GM21619 (cell line): ENCODE measurements around the gene CDKN3.
"Not testable (repeated sequence)": the region's sequence is repeated elsewhere in the genome, so short reads cannot be mapped to it uniquely, and the experiment has no call there.

Experiments
- ATAC-seq: cut with Tn5 transposase; IDR thresholded peaks from one replicate; pipeline ENCODE4 v1.9.1; 2021; ENCODE audit not compliant: unreplicated experiment

CDKN3 gene

DNA sequence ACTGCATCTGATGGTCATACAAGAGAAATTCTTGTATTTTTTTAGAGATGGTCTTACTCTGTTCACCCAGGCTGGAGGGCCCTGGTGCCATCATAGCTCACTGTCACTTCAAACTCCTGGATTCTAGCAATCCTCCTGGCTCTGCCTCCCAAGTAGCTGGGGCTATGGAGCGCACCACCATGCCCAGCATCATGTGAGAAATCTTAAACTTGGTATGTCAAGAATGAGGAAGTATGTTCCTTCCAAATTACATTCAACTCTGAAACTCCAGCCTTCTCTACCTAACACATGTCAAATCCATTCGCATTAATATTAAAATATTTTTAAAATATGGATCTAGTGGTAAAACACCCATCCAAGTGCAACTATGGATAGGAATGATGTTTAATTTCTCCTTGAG, 27.5 kb upstream of the CDKN3 start:
- ATAC-seq = no peak

DNA sequence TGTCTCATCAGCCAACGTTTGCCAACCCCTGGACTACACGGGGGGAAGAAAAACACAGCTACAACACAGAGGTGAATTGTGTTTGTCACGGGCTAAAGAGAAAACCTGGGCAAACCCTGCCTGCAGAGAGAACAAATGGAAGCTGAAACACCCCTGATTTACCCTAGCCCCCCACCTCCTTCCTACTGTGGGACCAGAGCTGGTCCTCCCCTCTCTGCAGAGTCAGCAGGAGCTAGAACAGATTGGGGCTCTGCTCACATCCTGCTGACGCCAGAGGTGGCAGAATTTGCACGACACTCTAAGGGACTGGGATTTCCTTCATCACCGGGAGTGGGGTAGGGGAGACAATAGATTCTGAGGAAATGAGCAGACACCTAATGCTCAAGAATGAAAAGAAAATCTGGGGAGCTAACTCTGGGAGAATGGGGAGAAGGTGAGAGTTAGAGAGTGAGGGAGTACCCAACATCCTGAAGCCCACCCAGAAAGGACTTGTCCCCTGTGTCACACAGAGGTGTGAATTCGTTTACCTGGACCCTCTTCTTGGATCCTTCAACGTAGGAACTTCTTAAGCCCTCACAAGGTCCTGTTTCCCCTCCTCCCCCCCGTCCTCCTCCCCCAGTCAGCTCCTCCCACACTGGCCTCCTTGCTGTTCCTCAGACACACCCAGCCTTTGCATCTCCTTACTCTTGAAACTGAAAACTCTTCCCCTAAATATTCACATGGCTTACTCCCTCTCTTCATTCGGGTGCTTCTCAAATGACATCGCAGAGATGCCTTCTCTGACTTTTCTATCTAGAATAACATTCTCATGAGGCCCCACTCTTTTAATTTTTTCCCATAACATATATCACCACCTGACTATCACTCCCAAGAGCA, 26.2 kb upstream of the CDKN3 start:
- ATAC-seq = no peak

DNA sequence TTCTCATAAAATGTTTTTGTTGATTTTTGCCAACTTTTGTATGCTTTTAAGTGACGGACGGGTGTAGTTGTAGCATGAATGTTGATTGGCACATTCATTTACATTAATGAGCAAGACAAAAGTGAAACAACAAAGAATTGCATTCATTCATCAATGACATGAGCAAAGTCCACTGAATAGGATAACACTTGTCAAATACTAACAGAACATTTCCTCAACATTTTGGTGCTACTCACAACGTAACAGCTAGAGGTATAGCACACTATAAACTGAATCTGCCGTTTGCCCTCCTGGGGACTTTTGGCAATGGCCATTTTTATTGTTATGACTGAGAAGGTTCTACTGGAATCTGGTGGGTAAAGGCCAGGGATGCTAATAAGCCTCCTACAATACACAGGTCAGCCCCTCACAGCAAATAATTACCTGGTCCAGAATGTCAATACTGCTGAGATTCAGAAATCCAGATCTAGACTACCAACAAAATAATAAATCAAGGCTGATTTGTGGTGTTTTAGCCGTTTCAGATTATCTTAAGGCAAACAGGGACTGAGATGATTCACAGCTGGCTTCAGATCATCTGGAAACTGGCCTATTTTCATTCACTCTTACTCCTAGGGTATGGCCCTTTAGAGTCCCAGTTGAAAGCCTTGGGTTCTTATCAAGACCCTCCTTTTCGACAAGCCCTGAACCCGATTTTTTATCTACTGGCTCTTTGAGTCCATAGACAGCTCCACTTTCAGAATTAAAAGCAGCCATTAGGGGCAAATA, 22.5 kb upstream of the CDKN3 start:
- ATAC-seq = no peak

- ATAC-seq = no peak
Measured at GRCh38 chr14:54377501-54377900, 19.3 kb upstream of the CDKN3 start.

- ATAC-seq = not testable (repeated sequence)
Measured at GRCh38 chr14:54378893-54379292, 17.9 kb upstream of the CDKN3 start.

- not testable (repeated sequence) for ATAC-seq
Measured at GRCh38 chr14:54380558-54380957, 16.2 kb upstream of the CDKN3 start.

DNA sequence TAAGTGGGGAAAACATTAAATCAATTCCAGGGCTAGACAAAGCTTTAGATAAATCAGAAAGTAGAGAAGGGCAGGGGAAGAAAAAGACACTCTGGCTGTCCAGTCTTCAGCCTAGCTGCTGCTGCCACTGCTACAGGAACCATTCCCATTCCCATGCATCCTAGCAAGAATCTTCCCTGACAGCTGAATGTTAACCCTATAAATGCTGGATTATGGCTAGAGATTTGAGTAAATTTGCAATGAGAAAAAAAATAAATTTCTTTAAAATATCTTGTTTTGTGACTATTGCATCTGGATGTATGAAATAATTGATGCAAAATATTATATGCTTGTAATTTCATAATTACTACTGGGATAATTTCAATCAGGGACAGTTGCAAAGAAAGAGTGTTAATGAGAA, 15.0 kb upstream of the CDKN3 start:
- ATAC-seq = no peak

DNA sequence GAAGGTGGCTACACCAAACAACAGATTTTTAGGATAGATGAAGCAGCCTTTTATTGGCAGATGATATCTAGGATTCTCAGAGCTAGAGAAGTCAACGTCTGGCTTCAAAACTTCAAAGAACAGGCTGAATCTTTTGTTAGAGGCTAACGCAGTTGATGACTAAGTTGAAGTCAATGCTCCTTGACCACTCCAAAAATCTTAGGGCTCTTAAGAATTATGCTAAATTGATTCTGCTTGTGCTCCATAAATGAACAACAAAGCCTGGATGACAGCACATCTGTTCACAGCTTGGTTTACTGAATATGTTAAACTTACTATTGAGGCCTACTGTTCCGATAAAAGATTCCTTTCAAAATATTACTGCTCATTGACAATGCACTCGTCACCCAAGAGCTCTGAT, 13.0 kb upstream of the CDKN3 start:
- no peak for ATAC-seq

DNA sequence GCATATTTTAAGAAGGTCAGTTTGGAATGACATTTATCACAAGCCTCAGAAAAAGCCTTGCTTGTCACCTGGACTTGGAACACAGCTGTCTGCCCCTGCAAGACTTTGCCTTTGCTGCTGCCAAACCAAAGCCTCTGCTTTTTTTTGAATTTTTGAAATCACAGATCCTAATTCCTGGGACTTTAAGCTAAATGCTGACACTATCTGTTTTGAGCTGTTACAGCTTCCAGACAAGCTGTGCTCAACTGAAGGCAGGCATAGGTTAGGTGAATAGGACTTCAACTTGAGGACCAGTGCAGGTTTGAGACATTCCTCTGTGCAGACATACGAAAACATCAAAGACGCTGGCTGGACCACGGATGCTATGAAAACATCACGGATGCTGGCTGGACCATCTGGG, 11.3 kb upstream of the CDKN3 start:
- ATAC-seq = no peak

DNA sequence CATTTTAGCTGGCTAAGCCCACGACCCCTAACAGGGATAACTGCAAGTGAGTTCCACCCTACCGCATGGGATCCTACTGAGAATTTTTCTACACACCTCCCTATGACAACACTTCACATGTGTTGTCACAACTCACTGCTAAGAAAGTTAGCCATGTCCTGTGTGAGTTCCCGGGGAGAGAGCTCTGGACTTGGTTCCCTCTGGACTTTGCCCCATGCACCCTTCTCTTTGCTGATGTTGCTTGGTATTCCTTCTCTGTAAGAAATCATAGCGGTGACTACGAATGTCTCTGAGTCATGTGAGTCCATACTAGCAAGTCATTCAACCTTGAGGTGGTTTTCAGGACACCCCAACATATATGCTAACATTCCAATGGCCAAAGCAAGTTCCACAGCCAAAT, 9.5 kb upstream of the CDKN3 start:
- no peak for ATAC-seq

- no peak for ATAC-seq
Measured at GRCh38 chr14:54392131-54392859, 4.5 kb upstream of the CDKN3 start.

DNA sequence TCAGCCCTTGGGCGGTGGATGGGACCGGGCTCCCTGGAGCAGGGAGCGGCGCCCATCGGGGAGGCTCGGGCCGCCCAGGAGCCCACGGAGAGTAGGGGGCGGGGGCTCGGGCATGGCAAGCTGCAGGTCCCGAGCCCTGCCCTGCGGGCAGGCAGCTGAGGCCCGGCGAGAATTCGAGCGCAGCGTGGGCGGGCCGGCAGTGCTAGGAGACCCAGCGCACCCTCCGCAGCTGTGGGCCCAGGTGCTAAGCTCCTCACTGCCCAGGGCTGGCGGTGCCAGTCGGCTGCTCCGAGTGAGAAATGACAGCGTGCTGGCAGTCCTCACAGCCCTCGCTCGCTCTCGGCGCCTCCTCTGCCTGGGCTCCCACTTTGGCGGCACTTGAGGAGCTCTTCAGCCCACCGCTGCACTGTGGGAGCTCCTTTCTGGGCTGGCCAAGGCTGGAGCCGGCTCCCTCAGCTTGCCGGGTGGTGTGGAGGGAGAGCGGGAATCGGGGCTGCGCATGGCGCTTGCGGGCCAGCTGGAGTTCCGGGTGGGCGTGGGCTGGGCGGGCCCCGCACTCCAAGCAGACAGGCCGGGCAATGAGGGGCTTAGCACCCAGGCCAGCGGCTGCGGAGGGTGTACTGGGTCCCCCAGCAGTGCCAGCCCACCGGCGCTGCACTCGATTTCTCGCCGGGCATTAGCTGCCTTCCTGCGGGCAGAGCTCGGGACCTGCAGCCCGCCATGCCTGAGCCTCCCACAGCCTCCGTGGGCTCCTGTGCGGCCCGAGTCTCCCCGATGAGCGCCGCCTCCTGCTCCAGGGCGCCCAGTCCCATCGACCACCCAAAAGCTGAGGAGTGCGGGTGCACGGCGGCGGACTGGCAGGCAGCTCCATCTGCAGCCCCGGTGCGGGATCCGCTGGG, 3.6 kb upstream of the CDKN3 start:
- not testable (repeated sequence) for ATAC-seq

DNA sequence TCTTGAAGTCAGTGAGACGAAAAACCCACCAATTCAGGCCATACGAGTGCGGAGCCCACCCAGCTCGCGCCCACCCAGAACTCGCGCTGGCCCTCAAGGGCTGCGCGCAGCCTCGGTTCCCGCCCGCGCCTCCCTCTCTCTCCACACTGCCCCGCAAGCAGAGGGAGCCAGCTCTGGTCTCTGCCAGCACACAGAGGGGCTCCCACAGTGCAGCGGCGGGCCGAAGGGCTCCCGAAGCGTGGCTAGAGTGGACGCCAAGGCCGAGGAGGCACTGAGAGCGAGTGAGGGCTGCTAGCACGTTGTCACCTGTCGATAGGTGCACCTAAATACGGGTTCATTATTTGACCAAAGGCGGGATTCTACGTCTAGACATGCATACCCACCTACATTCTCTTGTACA, 2.2 kb upstream of the CDKN3 start:
- no peak for ATAC-seq

- ATAC-seq = no peak
Measured at GRCh38 chr14:54395284-54395683, 1.5 kb upstream of the CDKN3 start.

GRCh38 chr14:54395716-54396115, 1.1 kb upstream of the CDKN3 start:
- ATAC-seq = no peak

- no peak for ATAC-seq
Measured at GRCh38 chr14:54396183-54396492, 669 bp upstream of the CDKN3 start.

GRCh38 chr14:54399560-54399959, 2.8 kb downstream of the CDKN3 start:
- no peak for ATAC-seq

DNA sequence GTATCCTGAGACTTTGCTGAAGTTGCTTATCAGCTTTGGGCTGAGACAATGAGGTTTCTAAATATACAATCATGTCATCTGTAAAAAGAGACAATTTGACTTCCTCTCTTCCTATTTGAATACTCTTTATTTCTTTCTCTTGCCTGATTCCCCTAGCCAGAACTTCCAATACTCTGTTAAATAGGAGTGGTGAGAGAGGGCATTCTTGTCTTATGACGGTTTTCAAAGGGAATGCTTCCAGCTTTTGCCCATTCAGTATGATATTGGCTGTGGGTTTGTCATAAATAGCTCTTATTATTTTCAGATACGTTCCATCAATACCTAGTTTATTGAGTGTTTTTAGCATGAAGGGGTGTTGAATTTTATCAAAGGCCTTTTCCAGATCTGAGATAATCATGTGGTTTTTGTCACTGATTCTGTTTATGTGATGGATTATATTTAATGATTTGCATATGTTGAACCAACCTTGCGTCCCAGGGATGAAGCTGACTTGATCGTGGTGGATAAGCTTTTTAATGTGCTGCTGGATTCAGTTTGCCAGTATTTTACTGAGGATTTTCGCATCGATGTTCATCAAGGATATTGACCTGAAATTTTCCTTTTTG, 6.7 kb downstream of the CDKN3 start:
- ATAC-seq = not testable (repeated sequence)

DNA sequence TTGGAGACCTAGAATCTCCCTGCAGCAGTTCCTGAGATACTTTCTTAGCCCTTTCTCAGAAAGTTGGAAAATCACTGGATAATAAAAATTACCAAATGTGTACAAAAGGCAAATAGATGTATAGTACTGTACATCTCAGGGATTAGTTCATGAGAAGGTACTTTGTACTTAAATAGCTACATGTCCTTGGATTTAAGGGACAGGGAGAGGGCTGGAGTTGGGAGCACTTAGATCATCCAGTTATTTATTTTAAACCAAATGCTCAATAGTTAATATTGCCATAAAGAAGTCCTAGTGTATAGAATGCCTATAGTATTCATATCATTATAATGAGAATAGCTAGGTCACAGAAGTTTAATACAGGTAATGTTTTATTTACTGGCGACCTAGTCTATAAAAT, 13.4 kb downstream of the CDKN3 start:
- ATAC-seq = no peak

GRCh38 chr14:54411371-54411770, 14.6 kb downstream of the CDKN3 start:
- ATAC-seq = no peak
